Activated naive CD4-positive, alpha-beta T cell treated with anti-CD3 and anti-CD28 coated beads, Interleukin-2, amount 50 U/mL, for 72 hours (primary cell): Measurements from ENCODE around the gene PSTPIP2. TPM values are rescaled to one million over a fixed set of nuclear protein-coding genes. Genes with fewer than 3 reads are reported as not detected.
A peak's percentile ranks its signal among the peaks of the same experiment; 100 is the strongest.
"Not testable (repeated sequence)": the region's sequence is repeated elsewhere in the genome, so short reads cannot be mapped to it uniquely, and the experiment has no call there.

Experiments used
- ATAC-seq, 2 donors: fragments of 150-1000 bp; cut with Tn5 transposase; 2 replicates each; pipeline ENCODE4 v1.10.0; 2021; ENCODE audit warnings: mild to moderate bottlenecking in 2 of 2, moderate library complexity in 2 of 2
- DNase-seq, 2 donors: peaks; one replicate each; pipeline ENCODE4 v3.0.0; 2021 to 2022; ENCODE audit warnings: low spot score in 2 of 2
- H3K27ac Mint-ChIP-seq, 2 donors: one replicate each; pipeline ENCODE4 v1.8.0; 2022; ENCODE audit warnings: mild to moderate bottlenecking in 2 of 2, mixed read lengths in 2 of 2
- H3K36me3 Mint-ChIP-seq, 2 donors: one replicate each; pipeline ENCODE4 v1.8.0; 2022; ENCODE audit warnings: mixed read lengths in 2 of 2
- H3K9me3 Mint-ChIP-seq, 2 donors: one replicate each; pipeline ENCODE4 v1.8.0; 2022; ENCODE audit warnings: mixed read lengths in 2 of 2
- total RNA-seq, 2 donors: library from RNA; stranded (reverse); gene quantifications; one replicate each; pipeline ENCODE4 v1.2.3, GENCODE V29; 2022

The PSTPIP2 gene
- total RNA-seq, 2 donors from 2014 or later = 2.9 to 8.3 TPM

GRCh38 chr18:45981821-45982220 is 90.2 kb downstream of the PSTPIP2 start:
- H3K27ac Mint-ChIP-seq = no peak overlapping the region
- ATAC-seq (no peak), DNase-seq (no peak)
- H3K36me3 Mint-ChIP-seq = no peaks in the 10 kb centered on the region
- H3K9me3 Mint-ChIP-seq = no peaks in the 10 kb centered on the region

GRCh38 chr18:45980229-45980628 is 91.8 kb downstream of the PSTPIP2 start:
- ATAC-seq = no peak
- no peak for DNase-seq

GRCh38 chr18:45978084-45978483 is 94.0 kb downstream of the PSTPIP2 start:
- peak overlapping the region in 1 of 2 donors; percentile 9 for H3K27ac Mint-ChIP-seq
- ATAC-seq (no peak), DNase-seq (no peak)
- no peaks in the 10 kb centered on the region for H3K36me3 Mint-ChIP-seq
- no peaks in the 10 kb centered on the region for H3K9me3 Mint-ChIP-seq

More at GRCh38 chr18:45980229-45980628, 91.8 kb downstream of the PSTPIP2 start:
- Mint-ChIP-seq H3K9me3 (no peaks in the 10 kb centered on the region), H3K36me3 (no peaks in the 10 kb centered on the region), H3K27ac (no peak overlapping the region)

- Mint-ChIP-seq H3K36me3 (no peaks in the 10 kb centered on the region), H3K9me3 (no peaks in the 10 kb centered on the region), H3K27ac (peak overlapping the region in 1 of 2 donors; percentile 9)
- no peak for ATAC-seq
- DNase-seq = no peak
These were observed 95.1 kb downstream of the PSTPIP2 start for GRCh38 chr18:45976974-45977373.

- Mint-ChIP-seq H3K36me3 (no peaks in the 10 kb centered on the region), H3K9me3 (no peaks in the 10 kb centered on the region), H3K27ac (peak overlapping the region in 1 of 2 donors; percentile 28)
- DNase-seq = no peak
- no peak for ATAC-seq
These were observed 95.5 kb downstream of the PSTPIP2 start for GRCh38 chr18:45976566-45976965.

GRCh38 chr18:45974088-45974536 is 97.9 kb downstream of the PSTPIP2 start:
- H3K9me3 Mint-ChIP-seq = no peaks in the 10 kb centered on the region
- no peaks in the 10 kb centered on the region for H3K36me3 Mint-ChIP-seq
- H3K27ac Mint-ChIP-seq = peak overlapping the region; percentile 1 to 84
- DNase-seq (peak in 1 of 2 donors; percentile 65), ATAC-seq (peak; percentile 90)

- DNase-seq (peak; percentile 88 to 95), ATAC-seq (peak; percentile 98 to 99)
- H3K36me3 Mint-ChIP-seq = peaks cover 8 to 16% of the 10 kb centered on the region in 2 donors
- H3K9me3 Mint-ChIP-seq = no peaks in the 10 kb centered on the region
- H3K27ac Mint-ChIP-seq = peak within 1 kb of the TSS; percentile 97
These were observed 104.9 kb downstream of the PSTPIP2 start, which contains the start of gene EPG5 for GRCh38 chr18:45967007-45967706. Gene EPG5, minus strand, starts transcription at chr18:45967329. Its CDS starts 90 bp downstream, at chr18:45967239.

GRCh38 chr18:45964913-45965312 is 107.1 kb downstream of the PSTPIP2 start:
- not testable (repeated sequence) for DNase-seq, ATAC-seq, H3K27ac Mint-ChIP-seq, H3K9me3 Mint-ChIP-seq
- peaks cover 8 to 20% of the 10 kb centered on the region in 2 donors for H3K36me3 Mint-ChIP-seq

- DNase-seq (no peak), ATAC-seq (peak in 1 of 2 donors; percentile 2)
- peaks cover 8 to 20% of the 10 kb centered on the region in 2 donors for H3K36me3 Mint-ChIP-seq
- H3K27ac Mint-ChIP-seq = peak overlapping the region in 1 of 2 donors; percentile 85
- no peaks in the 10 kb centered on the region for H3K9me3 Mint-ChIP-seq
These were observed 109.2 kb downstream of the PSTPIP2 start for GRCh38 chr18:45962866-45963265.

- H3K27ac Mint-ChIP-seq = peak overlapping the region in 1 of 2 donors; percentile 85
- ATAC-seq (peak in 1 of 2 donors; percentile 16), DNase-seq (no peak)
- H3K9me3 Mint-ChIP-seq = no peaks in the 10 kb centered on the region
- peaks cover 8 to 16% of the 10 kb centered on the region in 2 donors for H3K36me3 Mint-ChIP-seq
These were observed 109.6 kb downstream of the PSTPIP2 start for GRCh38 chr18:45962461-45962860.

GRCh38 chr18:45959484-45959883 is 112.6 kb downstream of the PSTPIP2 start:
- DNase-seq, H3K9me3 Mint-ChIP-seq, ATAC-seq, H3K36me3 Mint-ChIP-seq, H3K27ac Mint-ChIP-seq: not testable (repeated sequence)

- peaks cover 0 to 14% of the 10 kb centered on the region in 2 donors for H3K36me3 Mint-ChIP-seq
- no peaks in the 10 kb centered on the region for H3K9me3 Mint-ChIP-seq
- ATAC-seq (no peak), DNase-seq (no peak)
- H3K27ac Mint-ChIP-seq = peak overlapping the region in 1 of 2 donors; percentile 37
These were observed 113.3 kb downstream of the PSTPIP2 start for GRCh38 chr18:45958730-45959129.

- no peak for DNase-seq
- peaks cover 0 to 14% of the 10 kb centered on the region in 2 donors for H3K36me3 Mint-ChIP-seq
- H3K27ac Mint-ChIP-seq = no peak overlapping the region
- H3K9me3 Mint-ChIP-seq = no peaks in the 10 kb centered on the region
- no peak for ATAC-seq
These were observed 114.0 kb downstream of the PSTPIP2 start for GRCh38 chr18:45958027-45958426.

GRCh38 chr18:45957100-45957499 is 115.0 kb downstream of the PSTPIP2 start:
- no peaks in the 10 kb centered on the region for H3K9me3 Mint-ChIP-seq
- H3K27ac Mint-ChIP-seq = no peak overlapping the region
- ATAC-seq (no peak), DNase-seq (no peak)
- peaks cover 0 to 13% of the 10 kb centered on the region in 2 donors for H3K36me3 Mint-ChIP-seq

GRCh38 chr18:45954070-45954934 is 117.8 kb downstream of the PSTPIP2 start:
- Mint-ChIP-seq H3K36me3 (peaks cover 0 to 13% of the 10 kb centered on the region in 2 donors), H3K27ac (no peak overlapping the region), H3K9me3 (no peaks in the 10 kb centered on the region)
- DNase-seq = no peak
- no peak for ATAC-seq

GRCh38 chr18:45951016-45951714 is 120.9 kb downstream of the PSTPIP2 start:
- H3K36me3 Mint-ChIP-seq = peaks cover 0 to 23% of the 10 kb centered on the region in 2 donors
- DNase-seq (no peak), ATAC-seq (no peak)
- H3K9me3 Mint-ChIP-seq = no peaks in the 10 kb centered on the region
- H3K27ac Mint-ChIP-seq = no peak overlapping the region
